Measurements from ENCODE around the gene TMEM151A.

The TMEM151A gene

DNA sequence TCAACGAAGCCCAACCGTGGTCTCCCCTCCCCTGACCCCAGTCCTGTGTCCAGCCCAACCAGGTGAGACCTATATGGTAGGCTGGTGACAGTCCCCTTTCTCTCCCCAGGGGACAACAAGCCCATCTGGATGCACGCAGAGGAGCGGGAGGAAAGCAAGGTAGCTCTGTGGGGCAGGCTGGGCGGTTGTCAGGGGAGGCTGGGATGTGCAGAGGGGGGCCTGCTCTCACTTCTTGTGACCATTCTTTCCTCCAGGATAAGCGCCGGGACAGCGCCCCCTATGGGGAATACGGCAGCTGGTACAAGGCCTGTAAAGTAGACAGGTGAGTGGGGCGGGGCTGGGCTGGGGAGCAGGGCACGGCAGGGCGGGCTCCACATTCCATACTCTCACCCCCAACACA lies 26.8 kb upstream of the TMEM151A start:
- Histone ChIP-seq H3K4me1 (peaks cover 0 to 21% (median 18%) of the 10 kb centered on the region in 4 donors), H3K9me3 (no peaks in the 10 kb centered on the region), H3K36me3 (peaks cover 22 to 67% (median 42%) of the 10 kb centered on the region in 3 donors), H3K4me3 (no peak overlapping the region), H3K27me3 (no peaks in the 10 kb centered on the region), H3K27ac (no peak overlapping the region)
- intact Hi-C loops (cut with DNase I; ENCODE audit: low total_unique reads), result no loop called here
- DNase-seq, result no peak
- TF ChIP-seq CTCF (IDR thresholded peaks at IDR 0.05), result no peak

DNA sequence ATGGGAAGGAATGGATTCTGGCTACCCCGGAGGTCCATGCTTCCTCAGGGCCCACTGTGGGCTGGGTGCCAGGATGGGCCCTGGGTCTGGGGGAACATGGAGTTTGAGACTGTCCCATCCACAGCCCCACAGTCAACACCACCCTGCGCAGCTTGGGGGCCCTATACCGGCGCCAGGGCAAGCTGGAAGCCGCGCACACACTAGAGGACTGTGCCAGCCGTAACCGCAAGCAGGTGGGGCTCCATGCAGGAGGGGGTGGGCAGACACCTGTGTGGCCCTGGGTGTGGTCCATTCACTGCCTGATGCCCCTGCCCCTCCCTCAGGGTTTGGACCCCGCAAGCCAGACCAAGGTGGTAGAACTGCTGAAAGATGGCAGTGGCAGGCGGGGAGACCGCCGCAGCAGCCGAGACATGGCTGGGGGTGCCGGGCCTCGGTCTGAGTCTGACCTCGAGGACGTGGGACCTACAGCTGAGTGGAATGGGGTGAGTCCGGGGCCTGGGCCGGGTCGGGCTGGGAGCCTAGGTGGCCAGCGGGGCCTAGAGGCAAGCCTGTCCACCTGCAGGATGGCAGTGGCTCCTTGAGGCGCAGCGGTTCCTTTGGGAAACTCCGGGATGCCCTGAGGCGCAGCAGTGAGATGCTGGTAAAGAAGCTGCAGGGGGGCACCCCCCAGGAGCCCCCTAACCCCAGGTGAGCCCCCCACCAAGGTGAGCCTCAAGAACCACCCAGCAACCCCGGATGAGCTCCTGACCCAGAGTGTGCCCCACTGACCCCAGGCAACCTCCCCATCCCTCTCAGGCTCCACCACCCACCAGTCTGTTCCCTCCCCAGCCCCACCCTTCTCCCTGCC lies 25.9 kb upstream of the TMEM151A start:
- intact Hi-C loops (cut with DNase I; ENCODE audit: low total_unique reads), result no loop called here
- H3K4me3 ChIP-seq, result no peak overlapping the region
- TF ChIP-seq CTCF (IDR thresholded peaks at IDR 0.05), result no peak
- H3K36me3 ChIP-seq, result peaks cover 22 to 59% (median 42%) of the 10 kb centered on the region in 3 donors
- no peak for DNase-seq
- H3K4me1 ChIP-seq, result peaks cover 0 to 29% (median 26%) of the 10 kb centered on the region in 4 donors
- H3K27ac ChIP-seq, result peak overlapping the region in 1 of 2 donors; percentile 92
- no peaks in the 10 kb centered on the region for H3K27me3 ChIP-seq
- no peaks in the 10 kb centered on the region for H3K9me3 ChIP-seq

DNA sequence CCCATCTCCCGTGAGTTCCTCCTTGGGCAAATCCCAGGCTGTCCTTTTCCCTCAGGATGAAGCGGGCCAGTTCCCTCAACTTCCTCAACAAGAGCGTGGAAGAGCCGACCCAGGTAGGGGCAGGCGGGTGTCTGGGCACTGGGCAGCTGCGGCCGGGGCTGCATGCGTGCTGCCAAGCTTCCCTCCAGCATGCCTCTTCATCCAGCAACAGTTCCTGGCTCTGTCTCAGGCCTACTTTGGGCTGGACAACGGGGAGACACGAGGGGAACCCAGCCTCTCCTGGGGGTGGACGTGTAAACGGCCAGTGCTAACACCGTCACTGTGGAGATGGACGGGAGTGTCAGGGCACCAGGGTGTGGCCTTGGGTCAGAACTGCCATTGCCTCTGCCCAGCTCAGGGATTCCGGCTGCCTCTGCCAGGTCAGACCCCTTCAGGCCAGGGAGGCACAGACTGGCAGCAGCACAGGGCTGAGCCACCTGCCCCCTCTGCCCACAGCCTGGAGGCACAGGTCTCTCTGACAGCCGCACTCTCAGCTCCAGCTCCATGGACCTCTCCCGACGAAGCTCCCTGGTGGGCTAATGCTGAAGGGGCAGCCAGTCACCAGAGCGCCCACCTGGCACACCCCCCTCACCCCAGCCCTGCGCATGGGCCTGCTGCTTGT lies 25.2 kb upstream of the TMEM151A start:
- intact Hi-C loops (cut with DNase I; ENCODE audit: low total_unique reads), result no loop called here
- peak overlapping the region; percentile 72 to 89 for H3K4me3 ChIP-seq
- DNase-seq, result peak in 1 of 2 donors; percentile 76
- no peak for TF ChIP-seq CTCF (IDR thresholded peaks at IDR 0.05)
- H3K36me3 ChIP-seq, result peaks cover 22 to 53% (median 38%) of the 10 kb centered on the region in 3 donors
- no peaks in the 10 kb centered on the region for H3K9me3 ChIP-seq
- H3K4me1 ChIP-seq, result peaks cover 0 to 33% (median 28%) of the 10 kb centered on the region in 4 donors
- peak overlapping the region; percentile 92 to 95 for H3K27ac ChIP-seq
- no peaks in the 10 kb centered on the region for H3K27me3 ChIP-seq

DNA sequence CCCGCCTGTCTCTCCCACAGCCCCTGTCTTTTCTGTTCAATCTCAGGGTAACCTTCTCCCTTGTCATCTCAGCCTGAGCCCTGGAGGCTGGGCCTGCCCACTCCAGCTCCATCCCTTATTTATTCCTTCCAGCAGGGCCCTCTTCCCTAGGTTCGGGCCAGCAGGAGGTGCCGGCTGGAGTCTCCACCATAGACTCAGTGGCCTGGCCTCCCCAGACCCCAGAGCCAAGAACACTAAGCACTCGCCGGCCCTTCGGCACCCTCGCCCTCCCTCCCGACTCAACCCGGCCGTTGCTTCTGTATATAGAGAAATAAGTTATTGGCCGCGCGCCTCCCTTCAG lies 24.7 kb upstream of the TMEM151A start:
- H3K4me1 ChIP-seq, result peaks cover 0 to 33% (median 28%) of the 10 kb centered on the region in 4 donors

More for the DNA sequence above, 24.7 kb upstream of the TMEM151A start:
- Histone ChIP-seq H3K27ac (peak overlapping the region; percentile 92 to 95), H3K27me3 (no peaks in the 10 kb centered on the region), H3K4me3 (peak overlapping the region; percentile 72 to 89), H3K9me3 (no peaks in the 10 kb centered on the region), H3K36me3 (peaks cover 24 to 53% (median 38%) of the 10 kb centered on the region in 3 donors)
- no peak for DNase-seq
- TF ChIP-seq CTCF (IDR thresholded peaks at IDR 0.05), result no peak
- intact Hi-C loops (cut with DNase I; ENCODE audit: low total_unique reads), result no loop called here

Data from tibial artery (tissue), 4 donors.